CD14-positive monocyte (primary cell): ENCODE measurements around the gene ZEB2. TPM values are rescaled to one million over a fixed set of nuclear protein-coding genes. Genes with fewer than 3 reads are reported as not detected.
A peak's percentile ranks its signal among the peaks of the same experiment; 100 is the strongest.

Source experiments
- DNase-seq, 3 donors: peaks; one replicate each; pipeline ENCODE4 v3.0.0-alpha.2; 2011 to 2022
- H2AFZ ChIP-seq: 2 replicates; pipeline ENCODE4 v1.6.0; 2012; ENCODE audit warnings: mild to moderate bottlenecking, low read depth, low read length, inconsistent platforms; ENCODE audit not compliant: insufficient read depth, poor library complexity, severe bottlenecking
- H3K27ac ChIP-seq, 2 donors: 1 replicate in 1 of 2; 2 replicates in 1 of 2; pipeline ENCODE4 v1.5.1; 2012 to 2013; ENCODE audit warnings: low read length in 2 of 2, control low read depth in 1 of 2, inconsistent platforms in 1 of 2, low read depth in 1 of 2, mild to moderate bottlenecking in 1 of 2
- H3K27me3 ChIP-seq, 2 donors: one replicate each; pipeline versions ENCODE4 v1.6.0 to v1.6.1; 2011 to 2013; ENCODE audit warnings: low read length in 2 of 2; ENCODE audit not compliant: control insufficient read depth in 2 of 2, insufficient read depth in 2 of 2
- H3K36me3 ChIP-seq, 2 donors: replicated peaks in 1 of 2; 1 replicate in 1 of 2; 2 replicates in 1 of 2; pipeline versions ENCODE4 v1.5.1 to v1.6.1; 2012 to 2013; ENCODE audit warnings: low read length in 2 of 2, control low read depth in 1 of 2, inconsistent platforms in 1 of 2, mild to moderate bottlenecking in 1 of 2; ENCODE audit not compliant: insufficient read depth in 2 of 2, control insufficient read depth in 1 of 2
- H3K4me1 ChIP-seq, 2 donors: 1 replicate in 1 of 2; 2 replicates in 1 of 2; pipeline versions ENCODE4 v1.5.1 to v1.6.1; 2012 to 2013; ENCODE audit warnings: low read length in 2 of 2, control low read depth in 1 of 2, inconsistent platforms in 1 of 2, mild to moderate bottlenecking in 1 of 2, moderate library complexity in 1 of 2; ENCODE audit not compliant: insufficient read depth in 2 of 2, control insufficient read depth in 1 of 2
- H3K4me2 ChIP-seq: replicated peaks from 2 replicates; pipeline ENCODE3; 2012; ENCODE audit warnings: low read length, moderate library complexity, mild to moderate bottlenecking; ENCODE audit not compliant: poor library complexity, severe bottlenecking; ENCODE audit errors: extremely low read depth
- H3K4me3 ChIP-seq, 3 experiments: fragments of 200-600 bp in 1 of 3; sonication (generic) in 1 of 3; replicated peaks in 1 of 3; 1 replicate in 2 of 3; 2 replicates in 1 of 3; pipeline ENCODE4 v1.5.1; 2011 to 2013; ENCODE audit warnings: low read length in 3 of 3, mild to moderate bottlenecking in 3 of 3, control low read depth in 2 of 3, low read depth in 2 of 3, inconsistent platforms in 1 of 3, moderate library complexity in 1 of 3
- H3K79me2 ChIP-seq: 2 replicates; pipeline ENCODE4 v1.6.0; 2012; ENCODE audit warnings: mild to moderate bottlenecking, control low read depth, inconsistent platforms, low read length, moderate library complexity; ENCODE audit not compliant: insufficient read depth
- H3K9ac ChIP-seq: 2 replicates; pipeline ENCODE4 v1.6.0; 2017; ENCODE audit warnings: low read length, mild to moderate bottlenecking; ENCODE audit not compliant: insufficient read depth, poor library complexity, severe bottlenecking
- H3K9me3 ChIP-seq, 2 donors: replicated peaks in 1 of 2; 1 replicate in 1 of 2; 2 replicates in 1 of 2; pipeline versions ENCODE4 v1.5.1 to v1.6.1; 2012 to 2013; ENCODE audit warnings: low read length in 2 of 2, control low read depth in 1 of 2; ENCODE audit not compliant: control insufficient read depth in 1 of 2, insufficient read depth in 1 of 2
- H4K20me1 ChIP-seq: 2 replicates; pipeline ENCODE4 v1.6.0; 2012; ENCODE audit warnings: mild to moderate bottlenecking, low read length, control low read depth, moderate library complexity; ENCODE audit not compliant: insufficient read depth
- H3K27ac Mint-ChIP-seq, 7 donors: one replicate each; pipeline ENCODE4 v1.8.0; 2020; ENCODE audit warnings: mild to moderate bottlenecking in 7 of 7, mixed read lengths in 7 of 7, moderate library complexity in 6 of 7, inconsistent platforms in 2 of 7
- H3K27me3 Mint-ChIP-seq, 3 donors: one replicate each; pipeline ENCODE4 v1.8.0; 2021 to 2022; ENCODE audit warnings: low read depth in 3 of 3, mild to moderate bottlenecking in 3 of 3, mixed read lengths in 3 of 3, moderate library complexity in 3 of 3, inconsistent platforms in 1 of 3
- H3K36me3 Mint-ChIP-seq, 2 donors: one replicate each; pipeline ENCODE4 v1.8.0; 2020; ENCODE audit warnings: mixed read lengths in 2 of 2, inconsistent platforms in 1 of 2, mild to moderate bottlenecking in 1 of 2
- H3K4me1 Mint-ChIP-seq: one replicate; pipeline ENCODE4 v1.8.0; 2020; ENCODE audit warnings: mild to moderate bottlenecking, mixed read lengths
- H3K4me3 Mint-ChIP-seq, 2 donors: one replicate each; pipeline ENCODE4 v1.8.0; 2020; ENCODE audit warnings: mild to moderate bottlenecking in 2 of 2, mixed read lengths in 2 of 2, moderate library complexity in 1 of 2
- H3K9me3 Mint-ChIP-seq, 7 donors: one replicate each; pipeline ENCODE4 v1.8.0; 2020 to 2022; ENCODE audit warnings: mixed read lengths in 7 of 7, mild to moderate bottlenecking in 6 of 7, moderate library complexity in 6 of 7, inconsistent platforms in 2 of 7
- WGBS: methylation state at CpG from one replicate; pipeline ENCODE4 v1.1.5; 2013; ENCODE audit warnings: missing lambda C conversion rate; ENCODE audit not compliant: insufficient coverage; 5-methylcytosine and 5-hydroxymethylcytosine counted together
- intact Hi-C, 2 donors: fragments of 100-400 bp; cut with micrococcal nuclease; formaldehyde crosslinking; loops; one replicate each; pipeline versions ENCODE4 v1.15.0 to v1.15.1; 2023
- polyA plus RNA-seq, 3 donors: library from polyadenylated mRNA; depleted of rRNA in 1 of 3; unstranded in 2 of 3; stranded (reverse) in 1 of 3; fragments of 300-500 nt in 2 of 3; fragments of >200 nt in 1 of 3; fragmentation: Illumina TruSeq in 2 of 3; gene quantifications; 1 replicate in 2 of 3; 2 replicates in 1 of 3; pipeline ENCODE4 v1.2.3, GENCODE V29; 2012 to 2021
- TF ChIP-seq, protein P1 (sequence below): fragments of 200-600 bp; IDR thresholded peaks from one replicate; pipeline ENCODE4 v1.8.0; 2022; ENCODE audit warnings: antibody characterized with exemption, mild to moderate bottlenecking

ZEB2 gene
- polyA plus RNA-seq, 3 donors: 76.8 to 325 (median 93.8) TPM

DNA sequence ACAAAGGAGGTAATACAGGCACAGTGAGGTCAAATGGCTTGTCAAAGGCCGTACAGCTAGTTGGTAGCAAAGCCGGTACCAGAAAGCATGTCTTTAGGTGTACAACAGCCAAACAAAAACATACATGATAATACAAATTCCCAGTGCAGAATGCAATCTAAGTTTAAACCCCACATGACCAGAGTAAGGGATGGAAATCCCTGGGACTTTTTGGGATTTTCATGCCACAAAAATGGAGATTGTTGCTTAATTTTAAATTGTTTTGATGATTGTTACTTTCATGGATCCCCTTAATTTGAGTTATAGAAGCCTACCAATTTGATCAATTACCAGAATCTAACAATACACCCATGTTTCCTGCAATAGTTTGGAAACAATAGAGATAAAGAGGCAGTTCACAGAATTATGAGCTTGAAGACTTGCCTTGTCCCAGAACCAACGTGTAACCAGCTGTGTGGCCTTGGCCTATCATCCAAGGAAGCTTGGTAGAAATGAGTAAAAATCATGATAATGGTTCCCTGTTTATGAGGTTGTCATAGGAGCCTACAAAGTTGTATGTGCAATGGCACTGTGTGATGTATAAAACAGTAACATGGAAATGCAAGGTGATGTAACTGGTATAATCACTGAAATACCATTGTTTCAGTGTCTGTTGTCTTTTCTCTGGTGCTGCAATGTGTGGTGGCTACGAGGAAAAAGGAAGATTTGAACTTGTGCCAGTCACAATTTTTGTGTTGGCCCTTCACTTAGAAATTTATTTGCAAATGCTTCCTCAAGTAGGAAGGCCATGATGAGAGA is 85.3 kb downstream of the ZEB2 start:
- Histone ChIP-seq H3K4me2 (no peak overlapping the region), H3K4me1 (peaks cover 57 to 95% of the 10 kb centered on the region in 2 donors), H3K9ac (no peak overlapping the region), H3K4me3 (no peak overlapping the region), H3K9me3 (no peaks in the 10 kb centered on the region), H3K27me3 (no peaks in the 10 kb centered on the region), H2AFZ (no peak overlapping the region), H3K79me2 (peaks cover 100% of the 10 kb centered on the region), H3K27ac (peak overlapping the region in 1 of 2 donors; percentile 78), H4K20me1 (peaks cover 100% of the 10 kb centered on the region), H3K36me3 (peaks cover 49 to 95% of the 10 kb centered on the region in 2 donors)
- 63% methylated on average over 2 of the region's 4 CpGs for WGBS
- Mint-ChIP-seq H3K27me3 (no peaks in the 10 kb centered on the region), H3K27ac (peak overlapping the region; percentile 81 to 88 (median 86)), H3K9me3 (peaks cover 0 to 1% (median 0%) of the 10 kb centered on the region in 7 donors), H3K4me3 (no peak overlapping the region), H3K4me1 (peaks cover 57% of the 10 kb centered on the region), H3K36me3 (peaks cover 49 to 54% of the 10 kb centered on the region in 2 donors)
- peak; percentile 40 to 61 (median 51) for DNase-seq
- TF ChIP-seq, protein P1, sequence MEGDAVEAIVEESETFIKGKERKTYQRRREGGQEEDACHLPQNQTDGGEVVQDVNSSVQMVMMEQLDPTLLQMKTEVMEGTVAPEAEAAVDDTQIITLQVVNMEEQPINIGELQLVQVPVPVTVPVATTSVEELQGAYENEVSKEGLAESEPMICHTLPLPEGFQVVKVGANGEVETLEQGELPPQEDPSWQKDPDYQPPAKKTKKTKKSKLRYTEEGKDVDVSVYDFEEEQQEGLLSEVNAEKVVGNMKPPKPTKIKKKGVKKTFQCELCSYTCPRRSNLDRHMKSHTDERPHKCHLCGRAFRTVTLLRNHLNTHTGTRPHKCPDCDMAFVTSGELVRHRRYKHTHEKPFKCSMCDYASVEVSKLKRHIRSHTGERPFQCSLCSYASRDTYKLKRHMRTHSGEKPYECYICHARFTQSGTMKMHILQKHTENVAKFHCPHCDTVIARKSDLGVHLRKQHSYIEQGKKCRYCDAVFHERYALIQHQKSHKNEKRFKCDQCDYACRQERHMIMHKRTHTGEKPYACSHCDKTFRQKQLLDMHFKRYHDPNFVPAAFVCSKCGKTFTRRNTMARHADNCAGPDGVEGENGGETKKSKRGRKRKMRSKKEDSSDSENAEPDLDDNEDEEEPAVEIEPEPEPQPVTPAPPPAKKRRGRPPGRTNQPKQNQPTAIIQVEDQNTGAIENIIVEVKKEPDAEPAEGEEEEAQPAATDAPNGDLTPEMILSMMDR: no peak
- intact Hi-C loops: no loop called here

DNA sequence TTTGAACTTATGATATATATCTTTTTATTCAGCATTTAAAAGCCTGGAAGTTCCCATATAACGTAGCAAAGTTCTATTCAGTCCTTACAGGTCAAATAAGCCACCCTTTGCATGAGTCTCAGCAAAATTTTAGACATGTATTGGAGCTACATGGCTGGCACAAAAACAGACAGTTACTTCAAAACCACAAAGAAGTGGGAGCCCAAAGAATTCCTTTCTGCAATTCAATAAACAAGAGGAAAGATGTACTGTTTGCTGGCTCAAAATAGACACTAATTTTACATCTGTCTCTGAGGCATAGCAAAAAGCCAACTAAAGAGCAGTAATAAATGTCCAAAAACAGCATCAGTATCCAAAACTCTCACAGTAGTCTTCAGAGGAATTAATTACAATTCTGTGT is 87.0 kb downstream of the ZEB2 start:
- no peak overlapping the region for H3K4me3 ChIP-seq
- Mint-ChIP-seq H3K9me3 (peaks cover 0 to 1% (median 0%) of the 10 kb centered on the region in 7 donors), H3K27ac (peak overlapping the region in 3 of 7 donors; percentile 35 to 68 (median 46)), H3K4me3 (no peak overlapping the region), H3K27me3 (no peaks in the 10 kb centered on the region), H3K36me3 (peaks cover 50 to 52% of the 10 kb centered on the region in 2 donors), H3K4me1 (peaks cover 54% of the 10 kb centered on the region)
- H3K27me3 ChIP-seq: no peaks in the 10 kb centered on the region
- H3K4me2 ChIP-seq: no peak overlapping the region
- intact Hi-C loops: no loop called here
- DNase-seq: no peak
- no peak overlapping the region for H3K9ac ChIP-seq
- H3K9me3 ChIP-seq: no peaks in the 10 kb centered on the region
- TF ChIP-seq, protein P1: no peak
- peaks cover 100% of the 10 kb centered on the region for H3K79me2 ChIP-seq
- peaks cover 61 to 100% of the 10 kb centered on the region in 2 donors for H3K36me3 ChIP-seq
- no peak overlapping the region for H2AFZ ChIP-seq
- WGBS: no CpG with 5 or more reads among the region's 1 CpG
- peaks cover 100% of the 10 kb centered on the region for H4K20me1 ChIP-seq
- peak overlapping the region in 1 of 2 donors; percentile 72 for H3K27ac ChIP-seq
- peaks cover 57 to 94% of the 10 kb centered on the region in 2 donors for H3K4me1 ChIP-seq
